ENCODE results near the gene CIITA.

The CIITA gene

GRCh38 chr16:10868104-10868595 lies 8.9 kb upstream of the CIITA start:
- peaks cover 6% of the 10 kb centered on the region for H3K4me1 ChIP-seq (ENCODE audit: control insufficient read depth, insufficient read depth, low read length, poor library complexity, severe bottlenecking)
- DNase-seq: no peak
- H3K9me3 ChIP-seq (ENCODE audit: control insufficient read depth, low read length): no peaks in the 10 kb centered on the region
- H3K36me3 ChIP-seq (ENCODE audit: control insufficient read depth, insufficient read depth, low read length): no peaks in the 10 kb centered on the region
- H3K4me3 ChIP-seq (ENCODE audit: insufficient read depth, low read depth, low read length, poor library complexity, severe bottlenecking): no peak overlapping the region
- H3K27ac ChIP-seq (ENCODE audit: insufficient read depth, low read length, poor library complexity, severe bottlenecking): no peak overlapping the region
- H3K27me3 ChIP-seq (replicated peaks; ENCODE audit: control insufficient read depth, insufficient read depth, low read length, poor library complexity, severe bottlenecking): no peaks in the 10 kb centered on the region

- peaks cover 6% of the 10 kb centered on the region for H3K4me1 ChIP-seq (ENCODE audit: control insufficient read depth, insufficient read depth, low read length, poor library complexity, severe bottlenecking)
- no peaks in the 10 kb centered on the region for H3K9me3 ChIP-seq (ENCODE audit: control insufficient read depth, low read length)
- H3K27ac ChIP-seq (ENCODE audit: insufficient read depth, low read length, poor library complexity, severe bottlenecking): no peak overlapping the region
- no peaks in the 10 kb centered on the region for H3K27me3 ChIP-seq (replicated peaks; ENCODE audit: control insufficient read depth, insufficient read depth, low read length, poor library complexity, severe bottlenecking)
- H3K36me3 ChIP-seq (ENCODE audit: control insufficient read depth, insufficient read depth, low read length): no peaks in the 10 kb centered on the region
- DNase-seq: no peak
- H3K4me3 ChIP-seq (ENCODE audit: insufficient read depth, low read depth, low read length, poor library complexity, severe bottlenecking): no peak overlapping the region
Measured at GRCh38 chr16:10868596-10869469, 8.2 kb upstream of the CIITA start.

- Histone ChIP-seq H3K27me3 (replicated peaks; ENCODE audit: control insufficient read depth, insufficient read depth, low read length, poor library complexity, severe bottlenecking) (no peaks in the 10 kb centered on the region), H3K27ac (ENCODE audit: insufficient read depth, low read length, poor library complexity, severe bottlenecking) (no peak overlapping the region), H3K36me3 (ENCODE audit: control insufficient read depth, insufficient read depth, low read length) (no peaks in the 10 kb centered on the region), H3K4me1 (ENCODE audit: control insufficient read depth, insufficient read depth, low read length, poor library complexity, severe bottlenecking) (peaks cover 6% of the 10 kb centered on the region), H3K9me3 (ENCODE audit: control insufficient read depth, low read length) (no peaks in the 10 kb centered on the region), H3K4me3 (ENCODE audit: insufficient read depth, low read depth, low read length, poor library complexity, severe bottlenecking) (no peak overlapping the region)
- DNase-seq: no peak
Measured at GRCh38 chr16:10870137-10870776, 6.7 kb upstream of the CIITA start.

- Histone ChIP-seq H3K36me3 (ENCODE audit: control insufficient read depth, insufficient read depth, low read length) (no peaks in the 10 kb centered on the region), H3K27me3 (replicated peaks; ENCODE audit: control insufficient read depth, insufficient read depth, low read length, poor library complexity, severe bottlenecking) (no peaks in the 10 kb centered on the region), H3K4me3 (ENCODE audit: insufficient read depth, low read depth, low read length, poor library complexity, severe bottlenecking) (no peak overlapping the region), H3K9me3 (ENCODE audit: control insufficient read depth, low read length) (no peaks in the 10 kb centered on the region), H3K27ac (ENCODE audit: insufficient read depth, low read length, poor library complexity, severe bottlenecking) (no peak overlapping the region), H3K4me1 (ENCODE audit: control insufficient read depth, insufficient read depth, low read length, poor library complexity, severe bottlenecking) (peaks cover 6% of the 10 kb centered on the region)
- no peak for DNase-seq
Measured at GRCh38 chr16:10870808-10871156, 6.2 kb upstream of the CIITA start.

GRCh38 chr16:10871157-10871991 lies 5.6 kb upstream of the CIITA start:
- Histone ChIP-seq H3K36me3 (ENCODE audit: control insufficient read depth, insufficient read depth, low read length) (no peaks in the 10 kb centered on the region), H3K4me3 (ENCODE audit: insufficient read depth, low read depth, low read length, poor library complexity, severe bottlenecking) (no peak overlapping the region), H3K27ac (ENCODE audit: insufficient read depth, low read length, poor library complexity, severe bottlenecking) (no peak overlapping the region), H3K9me3 (ENCODE audit: control insufficient read depth, low read length) (no peaks in the 10 kb centered on the region), H3K4me1 (ENCODE audit: control insufficient read depth, insufficient read depth, low read length, poor library complexity, severe bottlenecking) (peaks cover 6% of the 10 kb centered on the region), H3K27me3 (replicated peaks; ENCODE audit: control insufficient read depth, insufficient read depth, low read length, poor library complexity, severe bottlenecking) (no peaks in the 10 kb centered on the region)
- no peak for DNase-seq

GRCh38 chr16:10876315-10876714 lies 687 bp upstream of the CIITA start:
- Histone ChIP-seq H3K4me3 (ENCODE audit: insufficient read depth, low read depth, low read length, poor library complexity, severe bottlenecking) (no peak overlapping the region), H3K27ac (ENCODE audit: insufficient read depth, low read length, poor library complexity, severe bottlenecking) (no peak overlapping the region), H3K36me3 (ENCODE audit: control insufficient read depth, insufficient read depth, low read length) (no peaks in the 10 kb centered on the region), H3K9me3 (ENCODE audit: control insufficient read depth, low read length) (no peaks in the 10 kb centered on the region), H3K27me3 (replicated peaks; ENCODE audit: control insufficient read depth, insufficient read depth, low read length, poor library complexity, severe bottlenecking) (peaks cover 4% of the 10 kb centered on the region), H3K4me1 (ENCODE audit: control insufficient read depth, insufficient read depth, low read length, poor library complexity, severe bottlenecking) (peaks cover 8% of the 10 kb centered on the region)
- DNase-seq: no peak

GRCh38 chr16:10877472-10877946 lies 507 bp downstream of the CIITA start:
- peak overlapping the region; percentile 4 for H3K4me3 ChIP-seq (ENCODE audit: insufficient read depth, low read depth, low read length, poor library complexity, severe bottlenecking)
- H3K27ac ChIP-seq (ENCODE audit: insufficient read depth, low read length, poor library complexity, severe bottlenecking): no peak overlapping the region
- no peaks in the 10 kb centered on the region for H3K9me3 ChIP-seq (ENCODE audit: control insufficient read depth, low read length)
- peaks cover 4% of the 10 kb centered on the region for H3K27me3 ChIP-seq (replicated peaks; ENCODE audit: control insufficient read depth, insufficient read depth, low read length, poor library complexity, severe bottlenecking)
- no peak for DNase-seq
- peaks cover 8% of the 10 kb centered on the region for H3K4me1 ChIP-seq (ENCODE audit: control insufficient read depth, insufficient read depth, low read length, poor library complexity, severe bottlenecking)
- H3K36me3 ChIP-seq (ENCODE audit: control insufficient read depth, insufficient read depth, low read length): no peaks in the 10 kb centered on the region

GRCh38 chr16:10878328-10878643 lies 1.3 kb downstream of the CIITA start:
- Histone ChIP-seq H3K9me3 (ENCODE audit: control insufficient read depth, low read length) (no peaks in the 10 kb centered on the region), H3K4me3 (ENCODE audit: insufficient read depth, low read depth, low read length, poor library complexity, severe bottlenecking) (peak overlapping the region; percentile 62), H3K27me3 (replicated peaks; ENCODE audit: control insufficient read depth, insufficient read depth, low read length, poor library complexity, severe bottlenecking) (peaks cover 4% of the 10 kb centered on the region), H3K27ac (ENCODE audit: insufficient read depth, low read length, poor library complexity, severe bottlenecking) (no peak overlapping the region), H3K4me1 (ENCODE audit: control insufficient read depth, insufficient read depth, low read length, poor library complexity, severe bottlenecking) (peaks cover 8% of the 10 kb centered on the region), H3K36me3 (ENCODE audit: control insufficient read depth, insufficient read depth, low read length) (no peaks in the 10 kb centered on the region)
- no peak for DNase-seq

GRCh38 chr16:10878644-10879501 lies 1.9 kb downstream of the CIITA start:
- H3K36me3 ChIP-seq (ENCODE audit: control insufficient read depth, insufficient read depth, low read length): no peaks in the 10 kb centered on the region
- H3K27ac ChIP-seq (ENCODE audit: insufficient read depth, low read length, poor library complexity, severe bottlenecking): no peak overlapping the region
- H3K9me3 ChIP-seq (ENCODE audit: control insufficient read depth, low read length): no peaks in the 10 kb centered on the region
- DNase-seq: no peak
- peaks cover 8% of the 10 kb centered on the region for H3K4me1 ChIP-seq (ENCODE audit: control insufficient read depth, insufficient read depth, low read length, poor library complexity, severe bottlenecking)
- peak overlapping the region; percentile 62 for H3K4me3 ChIP-seq (ENCODE audit: insufficient read depth, low read depth, low read length, poor library complexity, severe bottlenecking)
- H3K27me3 ChIP-seq (replicated peaks; ENCODE audit: control insufficient read depth, insufficient read depth, low read length, poor library complexity, severe bottlenecking): peaks cover 4% of the 10 kb centered on the region
